Measurements from ENCODE around the gene OTX1. TPM values are rescaled to one million over a fixed set of nuclear protein-coding genes. Genes with fewer than 3 reads are reported as not detected.

The OTX1 gene
- total and polyA plus RNA-seq, 2 donors (not counting 1 experiment from before 2014, with no cell fraction given), result 0.17 TPM; not detected in 1

DNA sequence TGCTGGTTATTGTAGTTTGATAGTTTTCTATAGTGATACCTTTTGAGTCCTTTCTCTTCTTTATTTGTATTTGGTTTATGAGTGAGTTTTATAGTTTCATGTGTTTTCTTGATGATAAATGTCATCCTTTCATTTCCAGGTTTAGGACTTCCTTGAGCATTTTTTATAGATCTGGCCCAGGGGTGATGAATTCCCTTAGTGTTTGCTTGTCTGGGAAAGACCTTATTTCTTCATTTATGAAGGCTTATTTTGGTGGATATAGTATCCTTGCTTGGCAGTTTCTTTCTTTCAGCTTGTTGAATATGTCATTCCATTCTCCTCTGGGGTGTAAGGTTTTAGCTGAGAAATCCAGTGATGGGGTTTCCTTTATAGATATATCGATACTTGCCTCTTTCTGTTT is 53.9 kb downstream of the OTX1 start:
- no peak overlapping the region for H3K4me3 ChIP-seq (replicated peaks in 1 of 4; ENCODE audit: control extremely low read depth in 1 of 4, insufficient read depth in 1 of 4, low read depth in 3 of 4, low read length in 4 of 4)
- no peaks in the 10 kb centered on the region for H3K9me3 ChIP-seq (ENCODE audit: control insufficient read depth, insufficient read depth, low read depth, low read length)
- H3K79me2 ChIP-seq (ENCODE audit: control insufficient read depth, insufficient read depth, low read length), result no peaks in the 10 kb centered on the region
- H3K27me3 ChIP-seq (ENCODE audit: control insufficient read depth, insufficient read depth, low read length), result no peaks in the 10 kb centered on the region
- no peak for DNase-seq (ENCODE audit: low read depth in 2 of 2)
- no peaks in the 10 kb centered on the region for H3K36me3 ChIP-seq (ENCODE audit: control insufficient read depth, insufficient read depth, low read length)
- H4K20me1 ChIP-seq (ENCODE audit: control insufficient read depth, extremely low read depth, insufficient read depth, low read length), result no peaks in the 10 kb centered on the region
- H2AFZ ChIP-seq (ENCODE audit: low read length), result no peak overlapping the region
- H3K9ac ChIP-seq (ENCODE audit: insufficient read depth, low read length), result no peak overlapping the region
- no peak overlapping the region for H3K27ac ChIP-seq (ENCODE audit: insufficient read depth, low read length)
- no peak overlapping the region for H3K4me2 ChIP-seq (ENCODE audit: extremely low read depth, insufficient read depth, low read length)
- H3K4me1 ChIP-seq (ENCODE audit: control insufficient read depth, extremely low read depth, insufficient read depth, low read length), result no peaks in the 10 kb centered on the region
- TF ChIP-seq, protein P1, sequence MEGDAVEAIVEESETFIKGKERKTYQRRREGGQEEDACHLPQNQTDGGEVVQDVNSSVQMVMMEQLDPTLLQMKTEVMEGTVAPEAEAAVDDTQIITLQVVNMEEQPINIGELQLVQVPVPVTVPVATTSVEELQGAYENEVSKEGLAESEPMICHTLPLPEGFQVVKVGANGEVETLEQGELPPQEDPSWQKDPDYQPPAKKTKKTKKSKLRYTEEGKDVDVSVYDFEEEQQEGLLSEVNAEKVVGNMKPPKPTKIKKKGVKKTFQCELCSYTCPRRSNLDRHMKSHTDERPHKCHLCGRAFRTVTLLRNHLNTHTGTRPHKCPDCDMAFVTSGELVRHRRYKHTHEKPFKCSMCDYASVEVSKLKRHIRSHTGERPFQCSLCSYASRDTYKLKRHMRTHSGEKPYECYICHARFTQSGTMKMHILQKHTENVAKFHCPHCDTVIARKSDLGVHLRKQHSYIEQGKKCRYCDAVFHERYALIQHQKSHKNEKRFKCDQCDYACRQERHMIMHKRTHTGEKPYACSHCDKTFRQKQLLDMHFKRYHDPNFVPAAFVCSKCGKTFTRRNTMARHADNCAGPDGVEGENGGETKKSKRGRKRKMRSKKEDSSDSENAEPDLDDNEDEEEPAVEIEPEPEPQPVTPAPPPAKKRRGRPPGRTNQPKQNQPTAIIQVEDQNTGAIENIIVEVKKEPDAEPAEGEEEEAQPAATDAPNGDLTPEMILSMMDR (conservative IDR thresholded peaks at IDR 0.05 in 1 of 2, IDR thresholded peaks at IDR 0.05 in 1 of 2; ENCODE audit: low read depth in 1 of 2, low read length in 2 of 2), result no peak
- no peak for TF ChIP-seq EZH2 (IDR thresholded peaks at IDR 0.05; ENCODE audit: low read length, missing control alignments)

Measured in fibroblast of lung (primary cell).